ENCODE measurements around the gene GGA2. TPM values are rescaled to one million over a fixed set of nuclear protein-coding genes. Genes with fewer than 3 reads are reported as not detected.

The GGA2 gene
- total RNA-seq, 4 donors from 2014 or later: 19.4 to 53.8 (median 23.9) TPM

GRCh38 chr16:23499801-23500200 lies 10.5 kb downstream of the GGA2 start:
- no peak for DNase-seq
- Histone ChIP-seq H3K4me1 (peaks cover 56 to 93% (median 76%) of the 10 kb centered on the region in 3 donors), H3K36me3 (peaks cover 0 to 18% (median 6%) of the 10 kb centered on the region in 3 donors), H3K9me3 (no peaks in the 10 kb centered on the region), H3K27me3 (no peaks in the 10 kb centered on the region), H3K4me3 (no peak overlapping the region), H3K27ac (peak overlapping the region; percentile 78 to 88 (median 86))
- TF ChIP-seq POLR2A (IDR thresholded peaks at IDR 0.05): no peak
- no peak for TF ChIP-seq CTCF (IDR thresholded peaks at IDR 0.05)
- WGBS, 2 donors: 33 to 100% methylated on average over 1 to 6 of the region's 7 CpGs
- intact Hi-C loops (cut with DNase I): no loop called here

GRCh38 chr16:23498863-23499262 lies 11.4 kb downstream of the GGA2 start:
- intact Hi-C loops (cut with DNase I): no loop called here
- WGBS, 2 donors: 78 to 83% methylated on average over 8 to 11 of the region's 11 CpGs
- Histone ChIP-seq H3K9me3 (no peaks in the 10 kb centered on the region), H3K27ac (peak overlapping the region; percentile 78 to 88 (median 86)), H3K27me3 (no peaks in the 10 kb centered on the region), H3K4me3 (no peak overlapping the region), H3K4me1 (peaks cover 47 to 92% (median 67%) of the 10 kb centered on the region in 3 donors), H3K36me3 (peaks cover 0 to 27% (median 11%) of the 10 kb centered on the region in 3 donors)
- DNase-seq: no peak
- TF ChIP-seq POLR2A (IDR thresholded peaks at IDR 0.05): no peak
- TF ChIP-seq CTCF (IDR thresholded peaks at IDR 0.05): no peak

GRCh38 chr16:23497543-23497868 lies 12.8 kb downstream of the GGA2 start:
- no peak for DNase-seq
- TF ChIP-seq POLR2A (IDR thresholded peaks at IDR 0.05) (no peak), CTCF (IDR thresholded peaks at IDR 0.05) (no peak)
- Histone ChIP-seq H3K27me3 (no peaks in the 10 kb centered on the region), H3K4me3 (no peak overlapping the region), H3K27ac (peak overlapping the region; percentile 78 to 88 (median 86)), H3K36me3 (peaks cover 0 to 41% (median 17%) of the 10 kb centered on the region in 3 donors), H3K9me3 (no peaks in the 10 kb centered on the region), H3K4me1 (peaks cover 42 to 92% (median 59%) of the 10 kb centered on the region in 3 donors)
- WGBS, 2 donors: 61 to 65% methylated on average over 5 to 6 of the region's 6 CpGs
- intact Hi-C loops (cut with DNase I): no loop called here

- no peak overlapping the region for H3K4me3 ChIP-seq
- 15 to 27% methylated on average over 12 of the region's 12 CpGs for WGBS, 2 donors
- peaks cover 37 to 92% (median 59%) of the 10 kb centered on the region in 3 donors for H3K4me1 ChIP-seq
- H3K9me3 ChIP-seq: no peaks in the 10 kb centered on the region
- peak overlapping the region; percentile 78 to 88 (median 86) for H3K27ac ChIP-seq
- H3K36me3 ChIP-seq: peaks cover 0 to 46% (median 18%) of the 10 kb centered on the region in 3 donors
- TF ChIP-seq POLR2A (IDR thresholded peaks at IDR 0.05) (no peak), CTCF (IDR thresholded peaks at IDR 0.05) (no peak)
- DNase-seq: no peak
- intact Hi-C loops (cut with DNase I): no loop called here
- H3K27me3 ChIP-seq: no peaks in the 10 kb centered on the region
Measured at GRCh38 chr16:23496821-23497542, 13.3 kb downstream of the GGA2 start.

- no peak for DNase-seq
- TF ChIP-seq POLR2A (IDR thresholded peaks at IDR 0.05): no peak
- no peak for TF ChIP-seq CTCF (IDR thresholded peaks at IDR 0.05)
- Histone ChIP-seq H3K4me3 (no peak overlapping the region), H3K4me1 (peaks cover 30 to 90% (median 51%) of the 10 kb centered on the region in 3 donors), H3K36me3 (peaks cover 0 to 59% (median 20%) of the 10 kb centered on the region in 3 donors), H3K27me3 (no peaks in the 10 kb centered on the region), H3K9me3 (no peaks in the 10 kb centered on the region), H3K27ac (peak overlapping the region in 2 of 4 donors; percentile 88)
- 84 to 91% methylated on average over 3 to 4 of the region's 4 CpGs for WGBS, 2 donors
- intact Hi-C loops (cut with DNase I): no loop called here
Measured at GRCh38 chr16:23495671-23496070, 14.6 kb downstream of the GGA2 start.

Data from esophagus squamous epithelium (tissue), 5 donors.